ENCODE measurements around the gene MICAL1. TPM values are rescaled to one million over a fixed set of nuclear protein-coding genes. Genes with fewer than 3 reads are reported as not detected.

Gene MICAL1
- total and polyA plus RNA-seq, 10 of the 15 experiments (the other 5 are each of a cell fraction or from before 2014, with no cell fraction given), result 0.32 to 71.6 (median 45.3) TPM

DNA sequence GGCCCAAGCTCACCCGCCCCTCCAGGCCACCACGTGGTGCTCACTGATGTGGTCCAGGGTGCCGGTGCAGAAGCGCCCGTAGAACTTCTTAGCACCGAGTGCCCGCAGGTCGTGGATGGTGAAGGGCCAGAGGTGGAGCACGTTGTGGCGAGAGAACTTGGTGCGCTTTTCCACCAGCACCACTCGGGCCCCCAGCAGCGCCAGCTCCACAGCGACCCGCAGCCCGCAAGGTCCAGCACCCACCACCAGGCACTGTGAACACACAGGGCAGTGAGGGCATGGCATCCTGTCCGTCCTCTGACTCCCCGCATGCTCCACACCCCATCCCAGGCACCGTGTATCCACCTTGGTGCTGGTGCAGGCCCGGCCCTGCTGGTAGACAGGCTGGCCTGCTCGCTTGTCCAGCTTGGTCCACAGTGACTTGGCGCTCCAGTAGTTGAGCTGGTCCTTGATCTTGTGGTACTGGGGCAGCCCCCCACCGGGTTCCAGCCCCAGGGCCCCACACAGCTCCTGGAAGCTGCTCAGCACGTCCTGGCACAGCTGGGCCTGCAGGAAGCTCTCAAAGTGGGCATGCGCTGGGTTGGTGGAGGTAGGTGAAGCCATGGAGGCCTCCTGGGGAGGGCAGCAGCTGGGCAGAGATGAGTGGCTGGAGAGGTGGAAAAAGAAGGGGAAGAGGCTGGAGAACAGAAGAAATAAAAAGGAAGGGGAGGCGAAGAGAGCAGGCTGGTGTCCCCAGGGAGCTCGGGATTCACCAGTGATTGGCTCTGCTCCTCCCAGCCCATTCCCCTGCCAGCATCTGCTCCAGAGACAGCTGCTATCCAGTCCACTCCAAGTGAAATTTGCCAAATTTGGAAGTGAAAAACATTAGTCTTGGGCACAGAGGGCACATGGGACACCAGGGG, 1.7 kb downstream of the MICAL1 start:
- ChIA-PET POLR2A (interaction anchor here (0.5 to 13.1 kb wide), 4 partner anchors 11 to 60 kb away, joined by 5 to 132 read pairs (median 40); partner anchors contain the start of genes PPIL6, SMPD2 and ZBTB24), RAD21 (ENCODE audit: unreplicated experiment) (interaction anchor here (0.6 to 10.1 kb wide), 8 partner anchors 9 to 77 kb away, joined by 3 to 97 read pairs (median 4); partner anchors contain the start of genes CD164, PPIL6, SMPD2 and ZBTB24), CTCF (interaction anchor here (0.7 to 3.9 kb wide), 7 partner anchors 11 to 369 kb away, joined by 3 to 30 read pairs (median 7); no protein-coding TSS in a partner anchor), SMC1A (ENCODE audit: uncharacterized antibody, unreplicated experiment) (interaction anchor here (1.1 to 10.1 kb wide), 6 partner anchors 11 to 71 kb away, joined by 3 to 148 read pairs (median 6); partner anchors contain the start of genes CD164, PPIL6, SMPD2 and ZBTB24)
- Histone ChIP-seq H3K4me1 (ENCODE audit: control insufficient read depth, insufficient read depth, low read length) (peaks cover 48% of the 10 kb centered on the region), H3K4me3 (peak overlapping the region; percentile 89), H2AFZ (ENCODE audit: control insufficient read depth, low read depth, low read length) (0 out of 2 replicates have a peak overlapping the region, but pooled peaks have one; percentile 37), H3K4me2 (ENCODE audit: control insufficient read depth, insufficient read depth) (peak overlapping the region; percentile 98), H3K79me2 (ENCODE audit: control insufficient read depth, insufficient read depth, low read length) (peaks cover 48% of the 10 kb centered on the region), H3K27me3 (replicated peaks in 1 of 2; ENCODE audit: control insufficient read depth in 2 of 2, insufficient read depth in 2 of 2, low read length in 1 of 2) (no peaks in the 10 kb centered on the region), H3K36me3 (ENCODE audit: control insufficient read depth in 2 of 2, insufficient read depth in 2 of 2, low read length in 1 of 2) (peaks cover 3 to 10% of the 10 kb centered on the region in 2 experiments; a peak in 3 of 4 replicates), H3K9ac (ENCODE audit: control insufficient read depth, insufficient read depth, low read length) (peak overlapping the region; percentile 91), H4K20me1 (ENCODE audit: control insufficient read depth, insufficient read depth) (no peaks in the 10 kb centered on the region), H3K27ac (ENCODE audit: control insufficient read depth, insufficient read depth) (peak overlapping the region; percentile 98), H3K9me3 (replicated peaks; ENCODE audit: control insufficient read depth, insufficient read depth, low read length) (no peaks in the 10 kb centered on the region)
- WGBS (ENCODE audit: insufficient coverage, insufficient replicate concordance, low lambda C conversion rate, missing lambda C conversion rate), result 69% methylated on average over 22 of the region's 27 CpGs
- no peak for DNase-seq (ENCODE audit: low read depth, low spot score)
- no peak for FAIRE-seq
- BruUV-seq (replicated peaks), result no TSS peak
- in situ Hi-C loops (cut with MboI), result no loop called here
- intact Hi-C loops (cut with micrococcal nuclease; ENCODE audit: unreplicated experiment), result no loop called here
- no peak for ATAC-seq
- TF ChIP-seq, protein P1, sequence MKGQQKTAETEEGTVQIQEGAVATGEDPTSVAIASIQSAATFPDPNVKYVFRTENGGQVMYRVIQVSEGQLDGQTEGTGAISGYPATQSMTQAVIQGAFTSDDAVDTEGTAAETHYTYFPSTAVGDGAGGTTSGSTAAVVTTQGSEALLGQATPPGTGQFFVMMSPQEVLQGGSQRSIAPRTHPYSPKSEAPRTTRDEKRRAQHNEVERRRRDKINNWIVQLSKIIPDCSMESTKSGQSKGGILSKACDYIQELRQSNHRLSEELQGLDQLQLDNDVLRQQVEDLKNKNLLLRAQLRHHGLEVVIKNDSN (IDR thresholded peaks at IDR 0.05; ENCODE audit: borderline replicate concordance, extremely low read length, insufficient read depth, low read depth, low read length), result no peak
- peak; percentile 13; the same call in 1 of the 2 replicates for TF ChIP-seq IKZF1 (conservative IDR thresholded peaks at IDR 0.05)
- TF ChIP-seq, protein P2, sequence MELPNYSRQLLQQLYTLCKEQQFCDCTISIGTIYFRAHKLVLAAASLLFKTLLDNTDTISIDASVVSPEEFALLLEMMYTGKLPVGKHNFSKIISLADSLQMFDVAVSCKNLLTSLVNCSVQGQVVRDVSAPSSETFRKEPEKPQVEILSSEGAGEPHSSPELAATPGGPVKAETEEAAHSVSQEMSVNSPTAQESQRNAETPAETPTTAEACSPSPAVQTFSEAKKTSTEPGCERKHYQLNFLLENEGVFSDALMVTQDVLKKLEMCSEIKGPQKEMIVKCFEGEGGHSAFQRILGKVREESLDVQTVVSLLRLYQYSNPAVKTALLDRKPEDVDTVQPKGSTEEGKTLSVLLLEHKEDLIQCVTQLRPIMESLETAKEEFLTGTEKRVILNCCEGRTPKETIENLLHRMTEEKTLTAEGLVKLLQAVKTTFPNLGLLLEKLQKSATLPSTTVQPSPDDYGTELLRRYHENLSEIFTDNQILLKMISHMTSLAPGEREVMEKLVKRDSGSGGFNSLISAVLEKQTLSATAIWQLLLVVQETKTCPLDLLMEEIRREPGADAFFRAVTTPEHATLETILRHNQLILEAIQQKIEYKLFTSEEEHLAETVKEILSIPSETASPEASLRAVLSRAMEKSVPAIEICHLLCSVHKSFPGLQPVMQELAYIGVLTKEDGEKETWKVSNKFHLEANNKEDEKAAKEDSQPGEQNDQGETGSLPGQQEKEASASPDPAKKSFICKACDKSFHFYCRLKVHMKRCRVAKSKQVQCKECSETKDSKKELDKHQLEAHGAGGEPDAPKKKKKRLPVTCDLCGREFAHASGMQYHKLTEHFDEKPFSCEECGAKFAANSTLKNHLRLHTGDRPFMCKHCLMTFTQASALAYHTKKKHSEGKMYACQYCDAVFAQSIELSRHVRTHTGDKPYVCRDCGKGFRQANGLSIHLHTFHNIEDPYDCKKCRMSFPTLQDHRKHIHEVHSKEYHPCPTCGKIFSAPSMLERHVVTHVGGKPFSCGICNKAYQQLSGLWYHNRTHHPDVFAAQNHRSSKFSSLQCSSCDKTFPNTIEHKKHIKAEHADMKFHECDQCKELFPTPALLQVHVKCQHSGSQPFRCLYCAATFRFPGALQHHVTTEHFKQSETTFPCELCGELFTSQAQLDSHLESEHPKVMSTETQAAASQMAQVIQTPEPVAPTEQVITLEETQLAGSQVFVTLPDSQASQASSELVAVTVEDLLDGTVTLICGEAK (IDR thresholded peaks at IDR 0.05; ENCODE audit: borderline replicate concordance), result no peak
- no peak for TF ChIP-seq KDM1A (IDR thresholded peaks at IDR 0.05; ENCODE audit: borderline replicate concordance)
- TF ChIP-seq NR2F1 (conservative IDR thresholded peaks at IDR 0.05), result no peak
- TF ChIP-seq, protein P3, sequence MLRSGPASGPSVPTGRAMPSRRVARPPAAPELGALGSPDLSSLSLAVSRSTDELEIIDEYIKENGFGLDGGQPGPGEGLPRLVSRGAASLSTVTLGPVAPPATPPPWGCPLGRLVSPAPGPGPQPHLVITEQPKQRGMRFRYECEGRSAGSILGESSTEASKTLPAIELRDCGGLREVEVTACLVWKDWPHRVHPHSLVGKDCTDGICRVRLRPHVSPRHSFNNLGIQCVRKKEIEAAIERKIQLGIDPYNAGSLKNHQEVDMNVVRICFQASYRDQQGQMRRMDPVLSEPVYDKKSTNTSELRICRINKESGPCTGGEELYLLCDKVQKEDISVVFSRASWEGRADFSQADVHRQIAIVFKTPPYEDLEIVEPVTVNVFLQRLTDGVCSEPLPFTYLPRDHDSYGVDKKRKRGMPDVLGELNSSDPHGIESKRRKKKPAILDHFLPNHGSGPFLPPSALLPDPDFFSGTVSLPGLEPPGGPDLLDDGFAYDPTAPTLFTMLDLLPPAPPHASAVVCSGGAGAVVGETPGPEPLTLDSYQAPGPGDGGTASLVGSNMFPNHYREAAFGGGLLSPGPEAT (IDR thresholded peaks at IDR 0.05; ENCODE audit: low read depth), result no peak
- no peak for TF ChIP-seq BACH1 (IDR thresholded peaks at IDR 0.05; ENCODE audit: borderline replicate concordance)
- no peak for TF ChIP-seq MYB (IDR thresholded peaks at IDR 0.05; ENCODE audit: borderline replicate concordance, low read depth, low read length)
- TF ChIP-seq, protein P4, sequence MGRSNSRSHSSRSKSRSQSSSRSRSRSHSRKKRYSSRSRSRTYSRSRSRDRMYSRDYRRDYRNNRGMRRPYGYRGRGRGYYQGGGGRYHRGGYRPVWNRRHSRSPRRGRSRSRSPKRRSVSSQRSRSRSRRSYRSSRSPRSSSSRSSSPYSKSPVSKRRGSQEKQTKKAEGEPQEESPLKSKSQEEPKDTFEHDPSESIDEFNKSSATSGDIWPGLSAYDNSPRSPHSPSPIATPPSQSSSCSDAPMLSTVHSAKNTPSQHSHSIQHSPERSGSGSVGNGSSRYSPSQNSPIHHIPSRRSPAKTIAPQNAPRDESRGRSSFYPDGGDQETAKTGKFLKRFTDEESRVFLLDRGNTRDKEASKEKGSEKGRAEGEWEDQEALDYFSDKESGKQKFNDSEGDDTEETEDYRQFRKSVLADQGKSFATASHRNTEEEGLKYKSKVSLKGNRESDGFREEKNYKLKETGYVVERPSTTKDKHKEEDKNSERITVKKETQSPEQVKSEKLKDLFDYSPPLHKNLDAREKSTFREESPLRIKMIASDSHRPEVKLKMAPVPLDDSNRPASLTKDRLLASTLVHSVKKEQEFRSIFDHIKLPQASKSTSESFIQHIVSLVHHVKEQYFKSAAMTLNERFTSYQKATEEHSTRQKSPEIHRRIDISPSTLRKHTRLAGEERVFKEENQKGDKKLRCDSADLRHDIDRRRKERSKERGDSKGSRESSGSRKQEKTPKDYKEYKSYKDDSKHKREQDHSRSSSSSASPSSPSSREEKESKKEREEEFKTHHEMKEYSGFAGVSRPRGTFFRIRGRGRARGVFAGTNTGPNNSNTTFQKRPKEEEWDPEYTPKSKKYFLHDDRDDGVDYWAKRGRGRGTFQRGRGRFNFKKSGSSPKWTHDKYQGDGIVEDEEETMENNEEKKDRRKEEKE (IDR thresholded peaks at IDR 0.05), result no peak
- TF ChIP-seq KAT2A (conservative IDR thresholded peaks at IDR 0.05; ENCODE audit: control insufficient read depth, low read depth, low read length), result no peak
- TF ChIP-seq EGR1 (IDR thresholded peaks at IDR 0.05; ENCODE audit: borderline replicate concordance in 1 of 2, low read depth in 2 of 2, low read length in 2 of 2), result no peak

Measured in GM12878 (cell line).